Common myeloid progenitor, CD34-positive (primary cell): Measurements from ENCODE around the gene C6orf47.

ENCODE experiments used
- CTCF ChIA-PET: fragments of 350-600 bp; sonication (Branson Sonifier 250); formaldehyde crosslinking; loops from one replicate; lab custom pipeline; 2021; ENCODE audit warnings: antibody characterized with exemption; lab: Charles Lee
- POLR2A ChIA-PET: fragments of 350-600 bp; sonication (Branson Sonifier 250); formaldehyde crosslinking; loops from one replicate; lab custom pipeline; 2021; ENCODE audit warnings: antibody characterized with exemption; lab: Charles Lee
- DNase-seq, 3 donors: peaks; one replicate each; pipeline versions ENCODE4 v3.0.0 to v3.0.0-alpha.2; 2013
- H3K27ac ChIP-seq, 2 experiments: 1 replicate in 1 of 2; 2 replicates in 1 of 2; pipeline ENCODE4 v1.7.0; 2013; ENCODE audit warnings: inconsistent platforms in 2 of 2, low read length in 2 of 2, mild to moderate bottlenecking in 2 of 2, low read depth in 1 of 2, moderate library complexity in 1 of 2; ENCODE audit not compliant: severe bottlenecking in 2 of 2, insufficient read depth in 1 of 2, poor library complexity in 1 of 2
- H3K27me3 ChIP-seq, 5 experiments: replicated peaks in 2 of 5; 1 replicate in 3 of 5; 2 replicates in 2 of 5; pipeline versions ENCODE4 v1.6.1 to v1.7.0; 2013; ENCODE audit warnings: low read length in 4 of 5, mild to moderate bottlenecking in 2 of 5, moderate library complexity in 2 of 5, inconsistent platforms in 1 of 5; ENCODE audit not compliant: insufficient read depth in 5 of 5, control insufficient read depth in 4 of 5
- H3K36me3 ChIP-seq, 4 experiments: 1 replicate in 2 of 4; 2 replicates in 2 of 4; pipeline versions ENCODE4 v1.6.1 to v1.7.0; 2013; ENCODE audit warnings: low read length in 3 of 4, control low read depth in 1 of 4, mild to moderate bottlenecking in 1 of 4; ENCODE audit not compliant: control insufficient read depth in 4 of 4, insufficient read depth in 4 of 4
- H3K4me1 ChIP-seq, 4 experiments: 1 replicate in 3 of 4; 2 replicates in 1 of 4; pipeline versions ENCODE4 v1.6.1 to v1.7.1; 2013; ENCODE audit warnings: low read length in 3 of 4, mild to moderate bottlenecking in 3 of 4, control low read depth in 1 of 4, inconsistent platforms in 1 of 4, moderate library complexity in 1 of 4; ENCODE audit not compliant: control insufficient read depth in 4 of 4, insufficient read depth in 4 of 4; ENCODE audit errors: control extremely low read depth in 1 of 4
- H3K4me3 ChIP-seq, 7 experiments: 1 replicate in 4 of 7; 2 replicates in 3 of 7; pipeline versions ENCODE4 v1.5.1 to v1.7.0; 2013; ENCODE audit warnings: mild to moderate bottlenecking in 7 of 7, low read length in 6 of 7, moderate library complexity in 6 of 7, inconsistent platforms in 2 of 7, low read depth in 2 of 7, control low read depth in 1 of 7; ENCODE audit not compliant: insufficient read depth in 4 of 7, control insufficient read depth in 1 of 7; ENCODE audit errors: extremely low read depth in 1 of 7
- H3K9me3 ChIP-seq, 5 experiments: 1 replicate in 4 of 5; 2 replicates in 1 of 5; pipeline versions ENCODE4 v1.6.1 to v1.7.1; 2013; ENCODE audit warnings: low read length in 4 of 5, mild to moderate bottlenecking in 2 of 5, inconsistent platforms in 1 of 5, low read depth in 1 of 5, moderate library complexity in 1 of 5; ENCODE audit not compliant: control insufficient read depth in 4 of 5, insufficient read depth in 2 of 5; ENCODE audit errors: control extremely low read depth in 1 of 5
- WGBS: methylation state at CpG from one replicate; pipeline ENCODE4 v1.1.5; 2013; ENCODE audit not compliant: insufficient coverage; 5-methylcytosine and 5-hydroxymethylcytosine counted together

Gene C6orf47

DNA sequence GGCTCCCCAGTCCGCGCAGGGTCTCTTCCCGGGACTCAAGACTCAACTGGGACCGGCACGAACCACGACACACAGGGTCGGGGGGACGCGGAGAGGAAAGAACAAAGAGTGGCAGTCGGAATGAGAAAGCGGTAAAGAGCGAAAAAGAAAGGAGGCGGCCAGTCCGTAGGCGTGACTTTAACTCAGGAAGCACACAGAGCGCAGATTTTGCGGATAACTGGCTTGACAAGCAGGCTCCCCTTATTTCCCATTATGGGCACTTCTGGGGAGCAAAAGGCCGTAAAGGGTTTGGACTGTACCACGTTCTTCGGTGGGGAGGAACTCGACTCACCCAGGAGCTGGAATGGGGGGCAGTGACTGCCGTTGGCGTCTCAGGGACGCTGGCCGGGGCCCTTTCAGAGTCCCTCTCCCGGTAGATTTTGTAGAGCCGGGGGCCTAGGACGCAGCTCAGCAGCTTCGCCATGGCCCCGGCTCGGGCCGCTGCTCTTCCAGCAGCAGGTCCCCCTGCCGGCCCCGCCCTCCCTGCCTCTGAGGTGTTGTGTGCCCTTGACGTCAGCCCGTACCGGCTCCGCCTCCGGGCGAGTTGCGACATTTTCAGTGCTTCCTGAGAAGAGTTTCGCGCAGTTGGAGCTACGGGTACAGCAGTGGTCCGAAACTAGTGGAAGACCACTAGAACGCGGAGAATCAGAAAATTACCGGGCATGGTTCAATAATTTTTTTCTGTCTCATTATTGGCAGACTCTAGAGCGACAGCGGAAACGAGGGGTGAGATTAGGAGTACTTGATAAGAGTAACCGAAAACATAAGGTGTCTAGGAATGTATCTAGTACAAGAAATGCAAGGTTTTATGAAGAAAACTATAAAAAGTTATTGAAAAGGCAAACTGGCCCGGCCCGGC, 42.5 kb upstream of the C6orf47 start, which contains the start of gene ABHD16A:
ABHD16A (minus strand) TSS at position 506 of the 898 bp plus-strand sequence; CDS start at position 463, 43 bp downstream.
- POLR2A ChIA-PET: interaction anchor here (0.6 to 1.8 kb wide), 9 partner anchors 8 to 127 kb away, joined by 3 to 9 read pairs (median 3); partner anchors contain the start of gene VARS1

DNA sequence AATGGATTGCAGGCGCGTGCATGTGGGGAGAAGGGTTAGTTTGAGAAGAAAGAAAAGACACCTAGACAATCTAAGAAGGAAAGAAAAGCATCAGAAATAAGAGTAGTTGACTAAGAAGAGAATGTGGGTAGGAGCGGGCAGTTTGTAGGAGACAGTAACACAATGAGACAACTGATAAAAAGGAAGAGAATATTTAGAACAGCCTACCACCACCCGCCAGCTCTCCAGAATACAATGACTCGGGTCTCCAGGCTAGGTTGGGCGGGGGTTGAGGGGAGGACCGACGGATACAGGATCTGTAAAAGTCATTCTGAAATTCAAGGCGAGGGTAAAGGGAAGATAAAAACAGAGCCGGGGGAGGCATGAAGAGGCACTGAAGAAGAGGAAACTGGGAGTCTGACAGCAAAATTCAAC, 41.8 kb upstream of the C6orf47 start:
- Histone ChIP-seq H3K27me3 (no peaks in the 10 kb centered on the region), H3K36me3 (peaks cover 0 to 21% (median 7%) of the 10 kb centered on the region in 4 experiments), H3K4me3 (peak overlapping the region; percentile 85 to 99 (median 96)), H3K27ac (peak overlapping the region; percentile 98 to 99), H3K4me1 (peaks cover 0 to 25% (median 15%) of the 10 kb centered on the region in 4 experiments), H3K9me3 (no peaks in the 10 kb centered on the region)
- CTCF ChIA-PET: interaction anchor here (1.2 to 7.3 kb wide), 7 partner anchors 9 to 161 kb away, joined by 3 to 51 read pairs (median 4); partner anchors contain the start of gene LY6G5C
- peak in 2 of 3 donors; percentile 43 to 62 for DNase-seq
- POLR2A ChIA-PET: interaction anchor here (0.8 to 1.8 kb wide), 7 partner anchors 9 to 127 kb away, joined by 3 to 9 read pairs (median 3); no protein-coding TSS in a partner anchor
- 0% methylated on average over 8 of the region's 10 CpGs for WGBS

More for the DNA sequence above, 42.5 kb upstream of the C6orf47 start, which contains the start of gene ABHD16A:
- Histone ChIP-seq H3K27me3 (no peaks in the 10 kb centered on the region), H3K9me3 (no peaks in the 10 kb centered on the region), H3K27ac (peak within 1 kb of the TSS; percentile 98 to 99), H3K4me3 (peak within 1 kb of the TSS; percentile 85 to 99 (median 96)), H3K36me3 (peaks cover 0 to 17% (median 4%) of the 10 kb centered on the region in 4 experiments), H3K4me1 (peaks cover 0 to 25% (median 15%) of the 10 kb centered on the region in 4 experiments)
- peak; percentile 99 for DNase-seq
- CTCF ChIA-PET: interaction anchor here (0.9 to 7.3 kb wide), 12 partner anchors 9 to 161 kb away, joined by 3 to 51 read pairs (median 4); partner anchors contain the start of gene LY6G5C
- under 1% methylated on average over 49 of the region's 54 CpGs for WGBS

- 54% methylated on average over 6 of the region's 7 CpGs for WGBS
- Histone ChIP-seq H3K9me3 (no peaks in the 10 kb centered on the region), H3K4me3 (peak overlapping the region in 6 of 7 experiments; percentile 85 to 99 (median 94)), H3K4me1 (peaks cover 0 to 25% (median 15%) of the 10 kb centered on the region in 4 experiments), H3K36me3 (peaks cover 0 to 26% (median 12%) of the 10 kb centered on the region in 4 experiments), H3K27me3 (no peaks in the 10 kb centered on the region), H3K27ac (peak overlapping the region; percentile 98 to 99)
- POLR2A ChIA-PET: interaction anchor here (0.6 to 1.8 kb wide), 4 partner anchors 10 to 134 kb away, joined by 3 to 9 read pairs (median 3); no protein-coding TSS in a partner anchor
- DNase-seq: peak in 2 of 3 donors; percentile 28 to 51
- CTCF ChIA-PET: interaction anchor here (1.2 to 7.3 kb wide), 3 partner anchors 14 to 25 kb away, joined by 3 to 51 read pairs (median 6); no protein-coding TSS in a partner anchor
Measured at GRCh38 chr6:31701666-31702404, 41.3 kb upstream of the C6orf47 start.

- POLR2A ChIA-PET: interaction anchor here (0.6 kb wide), 1 partner anchor 135 kb away, joined by 3 read pairs; no protein-coding TSS in a partner anchor
- H3K27ac ChIP-seq: peak overlapping the region in 1 of 2 experiments; percentile 45
- DNase-seq: no peak
- H3K36me3 ChIP-seq: peaks cover 2 to 33% (median 16%) of the 10 kb centered on the region in 4 experiments
- CTCF ChIA-PET: interaction anchor here (1.2 to 7.3 kb wide), 3 partner anchors 11 to 69 kb away, joined by 4 to 51 read pairs (median 7); no protein-coding TSS in a partner anchor
- WGBS: 92% methylated on average over 2 of the region's 5 CpGs
- H3K4me3 ChIP-seq: peak overlapping the region in 1 of 7 experiments; percentile 99
- H3K27me3 ChIP-seq: no peaks in the 10 kb centered on the region
- peaks cover 0 to 25% (median 15%) of the 10 kb centered on the region in 4 experiments for H3K4me1 ChIP-seq
- H3K9me3 ChIP-seq: no peaks in the 10 kb centered on the region
Measured at GRCh38 chr6:31700740-31701401, 40.3 kb upstream of the C6orf47 start.

DNA sequence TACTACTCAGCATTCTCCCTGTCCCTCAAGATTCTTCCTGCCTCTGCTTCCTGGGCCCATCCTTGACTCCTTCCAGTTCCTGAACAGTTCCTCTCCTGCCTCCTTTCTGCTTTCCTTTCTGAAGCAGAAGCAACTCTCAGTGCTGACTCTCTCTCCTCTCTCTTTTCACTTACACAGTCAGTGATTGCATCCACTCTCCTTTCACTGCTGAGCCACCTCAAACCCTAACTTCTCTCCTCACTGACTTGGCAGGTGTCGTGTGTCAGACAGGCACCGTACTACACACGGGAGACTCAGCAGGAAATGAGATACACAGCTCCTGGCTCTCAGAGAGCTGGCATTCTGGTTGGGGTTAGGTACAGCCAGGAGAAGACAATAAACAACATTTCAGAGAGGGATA, 37.0 kb upstream of the C6orf47 start:
- Histone ChIP-seq H3K4me1 (peaks cover 0 to 18% (median 10%) of the 10 kb centered on the region in 4 experiments), H3K36me3 (peaks cover 2 to 63% (median 36%) of the 10 kb centered on the region in 4 experiments), H3K9me3 (no peaks in the 10 kb centered on the region), H3K27me3 (no peaks in the 10 kb centered on the region), H3K27ac (no peak overlapping the region), H3K4me3 (no peak overlapping the region)
- CTCF ChIA-PET: interaction anchor here (7.3 kb wide), 1 partner anchor 10 kb away, joined by 51 read pairs; no protein-coding TSS in a partner anchor
- 46% methylated on average over 3 of the region's 3 CpGs for WGBS
- POLR2A ChIA-PET: no interaction called here
- no peak for DNase-seq

- 95% methylated on average over 2 of the region's 6 CpGs for WGBS
- Histone ChIP-seq H3K9me3 (no peaks in the 10 kb centered on the region), H3K36me3 (peaks cover 14 to 88% (median 63%) of the 10 kb centered on the region in 4 experiments), H3K4me3 (no peak overlapping the region), H3K4me1 (no peaks in the 10 kb centered on the region), H3K27me3 (no peaks in the 10 kb centered on the region), H3K27ac (peak overlapping the region in 1 of 2 experiments; percentile 38)
- no peak for DNase-seq
- ChIA-PET POLR2A (no interaction called here), CTCF (interaction anchor here (1.0 to 3.5 kb wide), 7 partner anchors 9 to 34 kb away, joined by 3 to 17 read pairs (median 4); partner anchors contain the start of genes ABHD16A, LY6G5C and MPIG6B)
Measured at GRCh38 chr6:31693535-31693934, 33.0 kb upstream of the C6orf47 start.
